ENCODE results near the gene ZNF622.

ZNF622 gene

DNA sequence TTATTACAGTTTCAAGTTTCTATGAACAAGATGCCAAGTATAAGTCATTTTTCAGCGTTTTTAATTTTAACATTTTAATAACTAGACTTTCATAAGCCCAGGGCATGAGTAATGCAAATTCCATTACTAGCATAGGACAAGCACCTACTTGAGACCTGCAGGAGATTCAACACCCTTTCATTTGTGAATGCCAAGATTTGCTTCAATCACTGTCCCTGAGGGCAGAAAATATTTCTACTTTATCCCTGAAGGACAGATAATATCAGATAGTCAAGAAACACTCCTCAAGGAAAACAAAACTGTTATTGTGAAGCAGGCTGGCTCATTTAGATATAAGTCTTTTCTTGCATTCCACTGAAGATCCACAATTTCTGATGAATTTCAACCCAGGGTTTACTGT is 27.7 kb upstream of the ZNF622 start:
- Histone ChIP-seq H3K4me3 (ENCODE audit: low read depth, low read length) (no peak overlapping the region), H3K27me3 (ENCODE audit: control insufficient read depth, insufficient read depth, low read length) (no peaks in the 10 kb centered on the region), H3K4me1 (ENCODE audit: control insufficient read depth, insufficient read depth, low read length) (no peaks in the 10 kb centered on the region), H3K27ac (ENCODE audit: low read depth, low read length) (no peak overlapping the region), H3K36me3 (ENCODE audit: control insufficient read depth, insufficient read depth, low read length) (no peaks in the 10 kb centered on the region), H3K9ac (ENCODE audit: low read depth, low read length) (no peak overlapping the region), H3K9me3 (ENCODE audit: control insufficient read depth, insufficient read depth, low read length) (peaks cover 24% of the 10 kb centered on the region)

DNA sequence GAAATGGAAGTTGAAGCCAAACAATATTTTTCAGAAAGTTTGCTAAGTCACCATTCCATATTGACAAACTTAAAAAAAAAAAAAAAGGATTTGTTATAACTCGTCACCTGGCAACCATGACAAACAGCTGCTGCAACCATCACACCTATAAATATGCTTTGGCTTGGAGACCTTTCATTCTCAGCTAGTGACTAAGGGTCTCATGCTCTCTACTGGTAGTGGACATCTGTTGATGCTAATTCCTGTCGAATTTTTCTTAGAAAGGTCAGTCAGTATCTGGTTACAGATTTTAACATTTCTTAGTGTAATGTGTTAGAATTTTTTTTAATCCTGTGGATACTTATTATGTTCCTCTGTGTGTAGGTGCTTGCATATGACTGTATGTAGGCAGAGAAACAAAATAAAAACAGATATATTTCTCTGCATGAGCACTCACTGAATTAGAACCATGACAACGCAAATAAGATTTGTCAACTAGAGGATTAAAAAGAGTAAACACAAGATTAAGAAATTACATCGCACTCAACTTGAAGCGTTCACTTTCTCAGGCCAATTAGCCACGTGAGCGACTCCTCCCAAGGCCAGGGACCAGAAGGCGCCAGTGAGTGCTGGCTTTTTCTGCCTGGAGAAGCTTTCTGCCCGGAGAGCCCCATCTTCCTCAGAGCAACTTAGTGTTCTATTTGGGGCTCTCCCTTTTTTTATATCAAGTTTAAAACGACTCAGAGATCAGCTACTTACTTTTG is 27.0 kb upstream of the ZNF622 start:
- Histone ChIP-seq H3K27me3 (ENCODE audit: control insufficient read depth, insufficient read depth, low read length) (no peaks in the 10 kb centered on the region), H3K36me3 (ENCODE audit: control insufficient read depth, insufficient read depth, low read length) (no peaks in the 10 kb centered on the region), H3K4me1 (ENCODE audit: control insufficient read depth, insufficient read depth, low read length) (no peaks in the 10 kb centered on the region), H3K27ac (ENCODE audit: low read depth, low read length) (no peak overlapping the region), H3K9ac (ENCODE audit: low read depth, low read length) (no peak overlapping the region), H3K9me3 (ENCODE audit: control insufficient read depth, insufficient read depth, low read length) (peaks cover 24% of the 10 kb centered on the region), H3K4me3 (ENCODE audit: low read depth, low read length) (no peak overlapping the region)

DNA sequence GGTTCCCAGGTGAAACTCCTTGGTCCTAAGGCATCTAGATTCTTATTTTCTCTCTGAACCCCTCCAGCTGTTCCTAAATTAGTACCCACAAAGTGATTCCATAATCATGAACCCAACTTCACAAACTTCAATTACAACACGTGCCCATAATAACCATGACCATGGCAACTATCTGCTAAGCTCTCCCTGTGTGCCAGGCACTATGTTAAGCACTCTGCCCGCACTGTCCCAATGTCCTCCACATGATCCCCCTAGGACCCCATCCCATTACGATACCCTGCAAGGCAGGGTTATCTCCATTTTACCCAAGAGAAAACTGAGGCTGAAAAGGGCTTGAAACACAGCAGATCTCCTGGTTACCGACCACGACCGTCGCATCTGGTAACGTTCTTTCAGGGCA is 25.3 kb upstream of the ZNF622 start:
- H3K9ac ChIP-seq (ENCODE audit: low read depth, low read length), result no peak overlapping the region
- H3K4me1 ChIP-seq (ENCODE audit: control insufficient read depth, insufficient read depth, low read length), result no peaks in the 10 kb centered on the region
- H3K9me3 ChIP-seq (ENCODE audit: control insufficient read depth, insufficient read depth, low read length), result peaks cover 15% of the 10 kb centered on the region
- H3K4me3 ChIP-seq (ENCODE audit: low read depth, low read length), result no peak overlapping the region
- H3K36me3 ChIP-seq (ENCODE audit: control insufficient read depth, insufficient read depth, low read length), result no peaks in the 10 kb centered on the region
- H3K27ac ChIP-seq (ENCODE audit: low read depth, low read length), result no peak overlapping the region
- H3K27me3 ChIP-seq (ENCODE audit: control insufficient read depth, insufficient read depth, low read length), result no peaks in the 10 kb centered on the region

- H3K27me3 ChIP-seq (ENCODE audit: control insufficient read depth, insufficient read depth, low read length), result no peaks in the 10 kb centered on the region
- H3K4me3 ChIP-seq (ENCODE audit: low read depth, low read length), result no peak overlapping the region
- no peaks in the 10 kb centered on the region for H3K4me1 ChIP-seq (ENCODE audit: control insufficient read depth, insufficient read depth, low read length)
- no peak overlapping the region for H3K9ac ChIP-seq (ENCODE audit: low read depth, low read length)
- no peak overlapping the region for H3K27ac ChIP-seq (ENCODE audit: low read depth, low read length)
- 0 out of 2 replicates have a peak, but pooled peaks cover 1% of the 10 kb centered on the region for H3K9me3 ChIP-seq (ENCODE audit: control insufficient read depth, insufficient read depth, low read length)
- H3K36me3 ChIP-seq (ENCODE audit: control insufficient read depth, insufficient read depth, low read length), result no peaks in the 10 kb centered on the region
Observed at GRCh38 chr5:16489322-16489791, 23.8 kb upstream of the ZNF622 start.

DNA sequence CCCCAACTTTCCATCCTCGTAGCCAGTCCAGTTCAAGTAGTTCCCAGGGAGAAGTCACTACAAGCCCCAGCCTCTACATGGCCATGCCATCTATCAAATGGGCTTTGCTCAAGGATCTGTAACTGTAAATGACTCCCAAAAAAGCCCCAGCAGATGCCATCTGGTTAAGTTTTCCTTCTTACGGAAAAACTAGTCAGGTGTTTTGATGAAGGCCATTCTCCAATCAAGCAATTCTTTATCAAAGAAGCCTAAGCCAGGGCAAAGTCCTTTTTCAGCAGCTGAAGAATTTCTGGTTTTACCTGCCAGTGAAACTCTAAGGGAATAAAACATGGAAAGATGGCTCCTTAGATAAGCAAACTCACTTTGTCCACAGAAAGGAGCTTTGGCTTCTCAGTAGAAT is 21.9 kb upstream of the ZNF622 start:
- Histone ChIP-seq H3K27me3 (ENCODE audit: control insufficient read depth, insufficient read depth, low read length) (no peaks in the 10 kb centered on the region; the same call in 1 of the 2 replicates), H3K4me3 (ENCODE audit: low read depth, low read length) (no peak overlapping the region), H3K9me3 (ENCODE audit: control insufficient read depth, insufficient read depth, low read length) (no peaks in the 10 kb centered on the region), H3K4me1 (ENCODE audit: control insufficient read depth, insufficient read depth, low read length) (no peaks in the 10 kb centered on the region), H3K9ac (ENCODE audit: low read depth, low read length) (no peak overlapping the region), H3K27ac (ENCODE audit: low read depth, low read length) (no peak overlapping the region), H3K36me3 (ENCODE audit: control insufficient read depth, insufficient read depth, low read length) (no peaks in the 10 kb centered on the region)

GRCh38 chr5:16486711-16487111 is 21.1 kb upstream of the ZNF622 start:
- no peaks in the 10 kb centered on the region for H3K9me3 ChIP-seq (ENCODE audit: control insufficient read depth, insufficient read depth, low read length)
- no peak overlapping the region for H3K27ac ChIP-seq (ENCODE audit: low read depth, low read length)
- H3K36me3 ChIP-seq (ENCODE audit: control insufficient read depth, insufficient read depth, low read length), result no peaks in the 10 kb centered on the region
- H3K4me1 ChIP-seq (ENCODE audit: control insufficient read depth, insufficient read depth, low read length), result no peaks in the 10 kb centered on the region
- no peak overlapping the region for H3K4me3 ChIP-seq (ENCODE audit: low read depth, low read length)
- no peaks in the 10 kb centered on the region; the same call in 1 of the 2 replicates for H3K27me3 ChIP-seq (ENCODE audit: control insufficient read depth, insufficient read depth, low read length)
- H3K9ac ChIP-seq (ENCODE audit: low read depth, low read length), result no peak overlapping the region

GRCh38 chr5:16485656-16486055 is 20.1 kb upstream of the ZNF622 start:
- no peaks in the 10 kb centered on the region for H3K36me3 ChIP-seq (ENCODE audit: control insufficient read depth, insufficient read depth, low read length)
- H3K9ac ChIP-seq (ENCODE audit: low read depth, low read length), result no peak overlapping the region
- H3K4me3 ChIP-seq (ENCODE audit: low read depth, low read length), result no peak overlapping the region
- no peaks in the 10 kb centered on the region; the same call in 1 of the 2 replicates for H3K27me3 ChIP-seq (ENCODE audit: control insufficient read depth, insufficient read depth, low read length)
- H3K4me1 ChIP-seq (ENCODE audit: control insufficient read depth, insufficient read depth, low read length), result no peaks in the 10 kb centered on the region
- no peak overlapping the region for H3K27ac ChIP-seq (ENCODE audit: low read depth, low read length)
- no peaks in the 10 kb centered on the region for H3K9me3 ChIP-seq (ENCODE audit: control insufficient read depth, insufficient read depth, low read length)

DNA sequence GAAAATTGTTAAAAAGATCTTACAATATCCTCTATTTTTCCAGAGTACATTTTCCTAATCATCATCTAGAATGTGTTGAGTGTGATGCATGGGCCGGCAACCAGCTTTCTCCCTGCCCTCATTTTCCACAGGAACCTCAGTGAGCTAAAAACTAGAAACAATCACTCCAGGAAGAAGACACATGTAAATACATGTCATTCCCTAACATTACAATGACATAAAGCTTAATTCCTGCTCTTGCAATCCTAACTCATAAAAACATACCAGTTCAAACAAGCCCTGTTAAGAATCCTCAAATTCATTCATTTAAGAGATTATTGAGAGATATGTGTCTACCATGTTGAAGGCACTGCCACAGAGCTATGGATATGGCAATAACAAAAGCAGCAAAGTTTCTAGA is 18.5 kb upstream of the ZNF622 start:
- H3K9ac ChIP-seq (ENCODE audit: low read depth, low read length), result no peak overlapping the region

DNA sequence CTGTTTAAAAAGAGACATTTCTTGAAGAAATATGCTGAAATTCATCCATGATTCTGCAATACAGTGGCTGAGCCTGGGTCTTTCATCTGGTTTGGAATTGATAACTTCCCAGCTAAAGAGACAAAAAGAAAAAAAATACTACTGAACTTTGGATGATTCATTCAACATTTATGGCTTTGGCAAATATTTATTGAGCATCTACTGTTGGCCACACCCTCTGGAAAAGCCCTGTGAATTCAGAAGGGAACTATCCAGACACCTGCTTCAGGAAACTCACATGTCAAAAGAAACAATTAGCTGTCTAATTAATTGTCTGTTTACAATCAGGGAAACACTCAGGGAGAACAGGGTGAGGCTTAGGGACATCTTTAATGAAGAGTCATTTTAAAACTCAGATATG is 17.8 kb upstream of the ZNF622 start:
- Histone ChIP-seq H3K36me3 (ENCODE audit: control insufficient read depth, insufficient read depth, low read length) (no peaks in the 10 kb centered on the region), H3K4me1 (ENCODE audit: control insufficient read depth, insufficient read depth, low read length) (no peaks in the 10 kb centered on the region), H3K27ac (ENCODE audit: low read depth, low read length) (no peak overlapping the region), H3K9ac (ENCODE audit: low read depth, low read length) (no peak overlapping the region), H3K4me3 (ENCODE audit: low read depth, low read length) (no peak overlapping the region), H3K9me3 (ENCODE audit: control insufficient read depth, insufficient read depth, low read length) (no peaks in the 10 kb centered on the region), H3K27me3 (ENCODE audit: control insufficient read depth, insufficient read depth, low read length) (no peaks in the 10 kb centered on the region; the same call in 1 of the 2 replicates)

More for the DNA sequence above, 18.5 kb upstream of the ZNF622 start:
- Histone ChIP-seq H3K27me3 (ENCODE audit: control insufficient read depth, insufficient read depth, low read length) (no peaks in the 10 kb centered on the region; the same call in 1 of the 2 replicates), H3K4me1 (ENCODE audit: control insufficient read depth, insufficient read depth, low read length) (no peaks in the 10 kb centered on the region), H3K27ac (ENCODE audit: low read depth, low read length) (no peak overlapping the region), H3K36me3 (ENCODE audit: control insufficient read depth, insufficient read depth, low read length) (no peaks in the 10 kb centered on the region), H3K4me3 (ENCODE audit: low read depth, low read length) (no peak overlapping the region), H3K9me3 (ENCODE audit: control insufficient read depth, insufficient read depth, low read length) (no peaks in the 10 kb centered on the region)

DNA sequence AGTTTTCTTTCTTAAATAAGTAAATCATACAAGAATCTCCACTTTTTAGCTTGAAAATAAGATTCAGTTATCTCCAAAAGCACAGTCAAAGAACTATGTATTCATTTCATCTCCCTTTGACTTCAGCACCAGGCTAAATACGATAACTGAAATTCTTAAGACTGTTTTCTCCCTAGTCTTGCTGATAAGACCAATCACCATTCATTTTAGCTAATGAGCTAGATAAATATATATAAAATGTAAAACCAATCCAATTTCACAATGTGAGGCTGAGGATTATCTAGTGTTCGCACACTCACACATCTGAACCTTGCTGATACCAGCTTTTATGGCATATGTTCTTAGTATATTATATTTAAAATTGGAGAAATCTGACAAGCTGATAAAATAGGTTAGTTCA is 17.3 kb upstream of the ZNF622 start:
- no peak overlapping the region for H3K9ac ChIP-seq (ENCODE audit: low read depth, low read length)
- H3K36me3 ChIP-seq (ENCODE audit: control insufficient read depth, insufficient read depth, low read length), result no peaks in the 10 kb centered on the region
- no peaks in the 10 kb centered on the region for H3K4me1 ChIP-seq (ENCODE audit: control insufficient read depth, insufficient read depth, low read length)
- no peaks in the 10 kb centered on the region for H3K9me3 ChIP-seq (ENCODE audit: control insufficient read depth, insufficient read depth, low read length)
- no peak overlapping the region for H3K27ac ChIP-seq (ENCODE audit: low read depth, low read length)
- H3K4me3 ChIP-seq (ENCODE audit: low read depth, low read length), result no peak overlapping the region
- H3K27me3 ChIP-seq (ENCODE audit: control insufficient read depth, insufficient read depth, low read length), result no peaks in the 10 kb centered on the region; the same call in 1 of the 2 replicates

- Histone ChIP-seq H3K27ac (ENCODE audit: low read depth, low read length) (no peak overlapping the region), H3K4me3 (ENCODE audit: low read depth, low read length) (no peak overlapping the region)
Observed at GRCh38 chr5:16480821-16481538, 15.4 kb upstream of the ZNF622 start.

More at GRCh38 chr5:16480821-16481538, 15.4 kb upstream of the ZNF622 start:
- H3K4me1 ChIP-seq (ENCODE audit: control insufficient read depth, insufficient read depth, low read length), result no peaks in the 10 kb centered on the region
- H3K27me3 ChIP-seq (ENCODE audit: control insufficient read depth, insufficient read depth, low read length), result no peaks in the 10 kb centered on the region; the same call in 1 of the 2 replicates
- no peaks in the 10 kb centered on the region for H3K36me3 ChIP-seq (ENCODE audit: control insufficient read depth, insufficient read depth, low read length)
- H3K9ac ChIP-seq (ENCODE audit: low read depth, low read length), result no peak overlapping the region
- H3K9me3 ChIP-seq (ENCODE audit: control insufficient read depth, insufficient read depth, low read length), result no peaks in the 10 kb centered on the region

Data from HUES48 (cell line).